C4-2B (cell line): ENCODE measurements around the gene GMDS.

ENCODE experiments used
- H3K27ac ChIP-seq: fragments of 450-650 bp; 2 replicates; pipeline ENCODE4 v1.5.1; 2017
- CTCF ChIP-seq: fragments of 450-650 bp; conservative IDR thresholded peaks from 2 replicates; pipeline ENCODE4 v1.5.1; 2017; ENCODE audit warnings: mild to moderate bottlenecking
- ZFX ChIP-seq: fragments of 450-650 bp; IDR thresholded peaks from 2 replicates; pipeline ENCODE4 v1.6.1; 2017

The GMDS gene

GRCh38 chr6:1738558-1739081 lies 506.8 kb downstream of the GMDS start:
- no peak overlapping the region for H3K27ac ChIP-seq
- TF ChIP-seq ZFX, result no peak
- TF ChIP-seq CTCF, result no peak

- TF ChIP-seq ZFX, result no peak
- TF ChIP-seq CTCF, result no peak
- H3K27ac ChIP-seq, result no peak overlapping the region
Measured at GRCh38 chr6:1737463-1738311, 507.7 kb downstream of the GMDS start.

DNA sequence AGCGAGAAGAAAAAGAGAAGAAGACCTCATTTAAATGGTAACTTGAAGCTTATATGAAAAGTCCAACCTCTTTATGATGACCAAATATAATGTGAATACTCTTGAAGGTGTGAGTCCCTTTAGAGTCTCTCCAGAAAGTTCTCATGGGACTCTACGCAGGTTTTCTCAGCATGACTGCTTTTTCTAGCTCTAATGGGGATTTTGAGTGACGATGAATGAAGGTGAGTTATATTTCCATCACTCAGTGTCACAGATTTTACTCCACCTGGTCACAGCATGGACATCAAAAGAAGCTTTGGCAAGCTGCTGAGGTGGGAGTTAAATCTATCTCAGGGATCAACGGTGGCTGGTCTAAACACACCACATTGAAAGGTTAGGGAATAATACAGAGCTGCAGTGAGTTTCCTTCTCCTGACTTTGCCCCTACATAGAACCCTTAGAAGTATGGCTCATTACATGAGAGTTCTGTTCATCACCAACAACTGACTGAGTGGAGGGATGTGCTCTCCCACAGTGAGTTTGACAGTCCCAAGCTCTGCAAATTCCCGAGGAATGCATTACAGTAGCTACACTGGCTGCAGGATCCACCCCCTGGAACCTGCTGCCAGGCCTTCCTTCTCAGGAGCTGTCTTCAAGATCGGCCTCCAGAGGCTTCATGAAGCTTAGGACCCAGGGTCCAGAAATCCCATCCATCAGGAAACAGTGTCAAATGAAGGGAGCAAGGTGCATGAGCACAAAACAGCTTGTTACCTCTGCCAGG lies 508.9 kb downstream of the GMDS start:
- H3K27ac ChIP-seq, result no peak overlapping the region
- TF ChIP-seq ZFX (no peak), CTCF (no peak)

DNA sequence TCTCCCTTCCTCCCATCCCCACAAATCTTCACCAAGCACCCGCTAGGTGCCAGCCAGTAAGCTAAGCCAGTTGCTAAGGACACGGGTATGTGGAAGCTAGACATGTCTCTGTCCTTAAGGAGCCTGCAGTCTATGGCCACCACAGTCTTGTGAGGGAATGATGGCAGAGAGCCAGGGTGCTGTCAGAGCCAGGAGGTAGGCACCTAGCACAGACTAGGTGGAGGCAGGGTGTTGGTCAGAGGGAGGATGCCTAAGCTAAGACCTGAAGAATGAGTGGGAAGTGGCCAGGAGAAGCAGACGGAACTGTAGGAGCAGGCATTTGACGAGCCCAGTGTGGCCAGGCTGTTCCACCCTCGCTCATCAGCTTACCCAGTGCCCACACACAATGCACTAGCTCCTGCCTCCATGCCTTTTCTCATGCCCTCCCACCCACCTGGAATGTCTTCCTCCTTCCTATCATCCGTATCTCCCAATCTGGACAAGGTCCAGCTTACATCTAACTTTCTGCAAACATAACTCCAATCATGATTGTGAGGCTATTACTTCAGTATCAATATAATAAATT lies 510.1 kb downstream of the GMDS start:
- no peak overlapping the region for H3K27ac ChIP-seq
- TF ChIP-seq ZFX (no peak), CTCF (no peak)

DNA sequence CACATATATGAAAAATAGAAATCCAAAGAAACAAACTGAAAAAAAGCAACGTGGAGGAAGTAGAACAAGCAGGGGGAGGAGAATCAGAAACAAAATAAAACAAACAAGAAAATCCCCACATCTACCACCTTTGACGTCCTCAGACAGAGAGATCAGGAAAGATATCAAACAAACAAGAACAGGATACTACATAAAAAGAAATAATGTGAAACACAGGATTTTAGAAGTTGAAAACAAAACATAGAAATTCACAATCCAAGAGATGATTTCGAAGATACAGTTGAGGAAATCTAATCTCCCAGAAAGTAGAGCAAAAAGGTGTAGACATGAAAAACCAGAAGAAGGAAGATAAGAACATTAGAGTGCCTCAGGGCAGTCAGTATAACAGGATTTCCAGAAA lies 514.5 kb downstream of the GMDS start:
- TF ChIP-seq ZFX, result no peak
- TF ChIP-seq CTCF, result no peak
- no peak overlapping the region for H3K27ac ChIP-seq

DNA sequence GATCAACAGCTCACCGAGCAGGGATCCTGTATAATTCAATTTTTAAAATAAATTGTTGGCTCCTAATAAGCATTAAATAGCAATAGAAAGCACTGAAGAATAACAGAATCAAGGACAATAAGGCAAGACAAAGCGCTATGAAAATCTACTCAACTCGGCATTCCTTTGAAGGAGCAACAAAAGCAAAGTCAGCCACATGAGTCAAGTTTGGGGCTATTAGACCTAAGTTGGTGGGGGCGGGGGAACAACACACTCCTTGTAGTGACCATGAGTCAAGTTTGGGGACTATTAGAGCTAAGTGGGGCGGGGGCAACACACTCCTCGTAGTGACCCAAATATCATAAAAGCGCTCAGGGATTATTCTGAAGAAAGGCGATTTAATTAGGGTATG lies 515.7 kb downstream of the GMDS start:
- no peak for TF ChIP-seq ZFX
- no peak for TF ChIP-seq CTCF
- H3K27ac ChIP-seq, result no peak overlapping the region
